Left renal pelvis (tissue), 4 donors: ENCODE results near the gene P2RY6. TPM values are rescaled to one million over a fixed set of nuclear protein-coding genes. Genes with fewer than 3 reads are reported as not detected.
A peak's percentile ranks its signal among the peaks of the same experiment; 100 is the strongest.

Source experiments
- DNase-seq, 4 donors: peaks; one replicate each; pipeline ENCODE4 v3.0.0-alpha.2; 2013; ENCODE audit warnings: low read depth in 4 of 4, low spot score in 3 of 4
- polyA plus RNA-seq, 4 donors: library from polyadenylated mRNA; unstranded; fragments of 120-200 nt; gene quantifications; one replicate each; pipeline ENCODE4 v1.2.1, GENCODE V29; 2013; ENCODE audit not compliant: insufficient read length in 4 of 4

Gene P2RY6
- polyA plus RNA-seq, 4 donors, result 0.68 to 1.3 (median 1.0) TPM

- DNase-seq, result no peak
These were observed 21.3 kb downstream of the P2RY6 start for GRCh38 chr11:73293356-73293936.

- no peak for DNase-seq
These were observed 22.5 kb downstream of the P2RY6 start for GRCh38 chr11:73294604-73295003.

GRCh38 chr11:73295241-73295995 is 23.3 kb downstream of the P2RY6 start:
- peak in 3 of 4 donors; percentile 46 to 59 (median 51) for DNase-seq

- DNase-seq, result no peak
These were observed 23.8 kb downstream of the P2RY6 start for GRCh38 chr11:73295996-73296318.

GRCh38 chr11:73296501-73297230 is 24.5 kb downstream of the P2RY6 start:
- DNase-seq, result no peak

- no peak for DNase-seq
These were observed 25.1 kb downstream of the P2RY6 start for GRCh38 chr11:73297231-73297590.

- DNase-seq, result no peak
These were observed 25.6 kb downstream of the P2RY6 start for GRCh38 chr11:73297702-73298101.

- DNase-seq, result no peak
These were observed 26.1 kb downstream of the P2RY6 start for GRCh38 chr11:73298233-73298632.

- DNase-seq, result no peak
These were observed 27.6 kb downstream of the P2RY6 start for GRCh38 chr11:73299751-73300150.

- no peak for DNase-seq
These were observed 34.1 kb downstream of the P2RY6 start for GRCh38 chr11:73306069-73306841.

GRCh38 chr11:73306977-73307322 is 34.8 kb downstream of the P2RY6 start:
- DNase-seq, result no peak

- peak; percentile 93 to 97 (median 96) for DNase-seq
These were observed 35.3 kb downstream of the P2RY6 start for GRCh38 chr11:73307323-73308002.

GRCh38 chr11:73308003-73308960 is 36.1 kb downstream of the P2RY6 start, which contains the start of gene ARHGEF17:
ARHGEF17 (plus strand) TSS chr11:73308276; CDS start chr11:73308639, 363 bp downstream.
- peak in 3 of 4 donors; percentile 81 to 82 (median 82) for DNase-seq

- peak in 1 of 4 donors; percentile 62 for DNase-seq
These were observed 37.1 kb downstream of the P2RY6 start for GRCh38 chr11:73308961-73309919.

- DNase-seq, result no peak
These were observed 37.9 kb downstream of the P2RY6 start for GRCh38 chr11:73310076-73310475.

- no peak for DNase-seq
These were observed 38.7 kb downstream of the P2RY6 start for GRCh38 chr11:73310661-73311393.

- no peak for DNase-seq
These were observed 39.3 kb downstream of the P2RY6 start for GRCh38 chr11:73311394-73311869.
